Retinal pigment epithelial cell (primary cell): ENCODE data around the gene IQCE.

Source experiments
- DNase-seq: peaks from one replicate; pipeline ENCODE4 v3.0.0-alpha.2; 2010; ENCODE audit warnings: low read depth
- H3K4me3 ChIP-seq: 2 replicates; pipeline ENCODE4 v1.5.1; 2011; ENCODE audit warnings: mild to moderate bottlenecking, low read length, control low read depth, moderate library complexity
- TF ChIP-seq, protein P1 (sequence below): conservative IDR thresholded peaks from 2 replicates; pipeline ENCODE4 v1.5.1; 2011; ENCODE audit warnings: low read depth, low read length, control low read depth, inconsistent platforms

Gene IQCE

DNA sequence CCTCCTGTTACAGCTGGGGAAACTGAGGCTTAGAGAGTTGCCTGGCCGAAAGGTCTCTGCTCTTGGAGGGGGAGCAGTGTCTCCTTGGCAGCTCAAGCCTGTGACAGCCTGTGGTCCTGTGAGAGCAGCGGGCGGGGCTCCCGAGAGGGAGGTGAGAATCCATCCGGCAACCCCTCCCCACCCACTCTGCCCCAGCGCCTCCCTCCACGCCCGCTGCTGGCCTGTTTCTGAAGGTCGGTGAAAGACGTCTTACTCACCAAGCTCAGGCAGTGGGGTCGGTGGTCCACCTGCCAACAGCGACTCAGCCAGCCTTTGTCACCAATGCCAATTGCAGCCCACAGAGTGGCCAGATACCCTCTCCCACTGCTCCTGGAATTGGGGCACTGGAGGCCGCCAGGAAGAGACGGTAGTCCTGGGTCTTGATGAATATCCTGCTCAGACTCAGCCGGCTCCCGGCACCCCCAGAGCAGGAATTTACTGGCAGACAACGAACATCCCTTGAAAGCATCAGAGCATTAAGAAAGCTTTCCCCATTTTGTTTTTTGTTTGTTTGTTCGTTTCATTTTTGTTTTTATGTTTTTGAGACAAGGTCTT is 65.6 kb downstream of the IQCE start:
- DNase-seq = no peak
- TF ChIP-seq, protein P1, sequence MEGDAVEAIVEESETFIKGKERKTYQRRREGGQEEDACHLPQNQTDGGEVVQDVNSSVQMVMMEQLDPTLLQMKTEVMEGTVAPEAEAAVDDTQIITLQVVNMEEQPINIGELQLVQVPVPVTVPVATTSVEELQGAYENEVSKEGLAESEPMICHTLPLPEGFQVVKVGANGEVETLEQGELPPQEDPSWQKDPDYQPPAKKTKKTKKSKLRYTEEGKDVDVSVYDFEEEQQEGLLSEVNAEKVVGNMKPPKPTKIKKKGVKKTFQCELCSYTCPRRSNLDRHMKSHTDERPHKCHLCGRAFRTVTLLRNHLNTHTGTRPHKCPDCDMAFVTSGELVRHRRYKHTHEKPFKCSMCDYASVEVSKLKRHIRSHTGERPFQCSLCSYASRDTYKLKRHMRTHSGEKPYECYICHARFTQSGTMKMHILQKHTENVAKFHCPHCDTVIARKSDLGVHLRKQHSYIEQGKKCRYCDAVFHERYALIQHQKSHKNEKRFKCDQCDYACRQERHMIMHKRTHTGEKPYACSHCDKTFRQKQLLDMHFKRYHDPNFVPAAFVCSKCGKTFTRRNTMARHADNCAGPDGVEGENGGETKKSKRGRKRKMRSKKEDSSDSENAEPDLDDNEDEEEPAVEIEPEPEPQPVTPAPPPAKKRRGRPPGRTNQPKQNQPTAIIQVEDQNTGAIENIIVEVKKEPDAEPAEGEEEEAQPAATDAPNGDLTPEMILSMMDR = no peak
- no peak overlapping the region for H3K4me3 ChIP-seq

DNA sequence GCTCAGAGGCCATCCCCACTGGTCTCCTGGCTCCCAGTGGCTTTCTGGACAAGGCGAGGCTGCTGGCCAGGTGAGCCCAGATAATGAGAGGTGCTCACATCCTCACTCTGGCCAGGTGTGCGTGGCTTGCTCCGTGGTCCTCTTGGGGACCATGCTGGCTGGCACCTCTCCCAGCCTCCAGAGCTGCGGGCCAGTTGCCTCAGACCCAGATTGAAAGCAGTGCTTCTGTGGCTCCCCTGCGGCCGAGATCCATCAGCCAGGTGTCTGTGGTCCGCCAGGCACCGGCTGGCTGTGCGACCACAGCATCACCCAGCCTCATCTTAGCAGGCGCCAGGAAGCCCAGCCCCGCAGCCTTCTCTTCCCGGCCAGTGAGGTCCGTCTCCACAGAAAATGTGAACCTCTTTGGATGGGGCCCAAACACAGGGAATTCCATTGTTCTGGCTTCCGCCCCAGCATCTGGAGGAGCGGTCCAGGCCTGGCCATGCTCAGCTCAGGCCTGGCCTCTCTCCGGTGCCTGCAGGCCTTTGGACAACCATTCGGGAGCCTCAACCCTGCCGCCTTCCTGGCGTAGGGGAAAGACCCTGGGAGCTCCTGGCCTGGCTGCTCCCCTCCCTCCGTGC is 67.8 kb downstream of the IQCE start:
- no peak overlapping the region for H3K4me3 ChIP-seq

DNA sequence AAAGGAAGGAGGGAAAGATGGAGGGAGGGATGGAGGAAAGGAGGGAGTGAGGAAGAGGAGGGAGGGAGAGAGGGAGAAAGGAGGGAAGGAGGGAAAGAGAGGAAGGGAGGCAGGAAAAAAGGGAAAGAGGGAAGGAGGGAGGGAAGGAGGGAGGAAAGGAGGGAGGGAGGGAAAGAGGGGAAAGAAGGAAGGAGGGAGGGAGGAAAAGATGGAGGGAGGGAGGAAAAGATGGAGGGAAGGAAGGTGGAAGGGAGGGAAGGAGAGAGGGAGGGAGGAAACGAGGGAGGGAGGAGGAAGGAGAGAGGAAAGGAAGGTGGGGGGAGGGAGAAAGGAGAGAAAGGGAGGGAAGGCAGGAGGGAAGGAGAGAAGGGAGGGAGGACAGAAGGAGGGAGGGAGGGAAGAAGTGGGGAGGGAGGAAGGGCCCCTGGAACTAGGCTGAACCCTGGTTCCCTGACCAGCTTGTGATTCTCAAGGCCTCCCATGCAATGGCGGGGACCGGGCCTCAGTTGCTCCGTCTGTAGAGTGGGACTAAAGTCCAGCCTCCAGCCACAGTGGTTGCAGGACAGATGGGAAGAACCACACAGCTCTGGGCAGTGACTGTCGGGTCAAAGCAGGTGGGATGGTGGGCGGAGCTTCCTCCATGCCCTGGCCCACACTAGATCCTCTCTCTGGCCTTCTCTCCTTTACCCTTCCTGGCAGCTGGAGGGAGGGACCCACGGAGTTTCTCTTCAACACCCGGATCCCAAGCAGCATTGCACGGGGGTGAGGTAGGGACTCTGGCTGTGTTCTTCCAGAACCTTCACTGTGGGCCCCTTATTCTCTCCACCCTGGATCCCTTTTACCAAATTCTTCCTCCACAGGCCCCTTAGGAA is 68.7 kb downstream of the IQCE start:
- H3K4me3 ChIP-seq = no peak overlapping the region
- DNase-seq = no peak
- TF ChIP-seq, protein P1 = no peak

More for the DNA sequence above, 67.8 kb downstream of the IQCE start:
- TF ChIP-seq, protein P1 = no peak
- DNase-seq = no peak

DNA sequence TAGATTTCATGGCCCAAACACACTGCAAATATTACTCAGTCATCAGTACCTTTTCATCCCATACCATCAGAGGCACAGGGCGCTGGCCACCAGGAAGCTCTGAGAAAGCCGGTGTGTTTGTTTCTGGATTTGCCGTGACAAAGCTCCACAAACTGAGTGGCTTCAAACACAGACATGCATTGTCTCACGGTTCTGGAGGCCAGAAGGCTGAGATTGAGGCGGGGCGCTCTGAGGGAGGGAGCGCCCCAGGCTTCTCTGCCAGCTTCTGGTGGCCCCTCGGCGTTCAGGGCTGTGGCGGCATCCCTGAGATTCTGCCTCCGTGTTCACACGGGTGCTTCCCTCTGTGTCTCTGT is 69.3 kb downstream of the IQCE start:
- no peak for DNase-seq
- H3K4me3 ChIP-seq = no peak overlapping the region
- TF ChIP-seq, protein P1 = no peak

DNA sequence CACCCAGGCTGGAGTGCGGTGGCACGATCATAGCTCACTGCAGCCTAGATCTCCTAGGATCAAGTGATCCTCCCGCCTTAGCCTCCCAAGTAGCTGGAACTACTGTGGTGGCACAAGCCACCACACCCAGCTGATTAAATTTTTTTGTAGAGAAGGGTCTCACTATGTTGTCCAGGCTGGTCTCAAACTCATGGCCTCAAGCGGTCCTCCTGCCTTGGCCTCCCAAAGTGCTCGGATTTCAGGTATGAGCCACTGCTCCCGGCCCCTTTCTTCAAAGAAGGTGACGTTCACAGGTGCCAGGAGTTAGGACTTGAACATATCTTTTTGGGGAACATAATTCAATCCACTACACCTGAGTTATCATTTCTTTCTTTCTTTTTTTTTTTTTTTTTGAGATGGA is 70.1 kb downstream of the IQCE start:
- DNase-seq = no peak
- TF ChIP-seq, protein P1 = no peak
- no peak overlapping the region for H3K4me3 ChIP-seq

DNA sequence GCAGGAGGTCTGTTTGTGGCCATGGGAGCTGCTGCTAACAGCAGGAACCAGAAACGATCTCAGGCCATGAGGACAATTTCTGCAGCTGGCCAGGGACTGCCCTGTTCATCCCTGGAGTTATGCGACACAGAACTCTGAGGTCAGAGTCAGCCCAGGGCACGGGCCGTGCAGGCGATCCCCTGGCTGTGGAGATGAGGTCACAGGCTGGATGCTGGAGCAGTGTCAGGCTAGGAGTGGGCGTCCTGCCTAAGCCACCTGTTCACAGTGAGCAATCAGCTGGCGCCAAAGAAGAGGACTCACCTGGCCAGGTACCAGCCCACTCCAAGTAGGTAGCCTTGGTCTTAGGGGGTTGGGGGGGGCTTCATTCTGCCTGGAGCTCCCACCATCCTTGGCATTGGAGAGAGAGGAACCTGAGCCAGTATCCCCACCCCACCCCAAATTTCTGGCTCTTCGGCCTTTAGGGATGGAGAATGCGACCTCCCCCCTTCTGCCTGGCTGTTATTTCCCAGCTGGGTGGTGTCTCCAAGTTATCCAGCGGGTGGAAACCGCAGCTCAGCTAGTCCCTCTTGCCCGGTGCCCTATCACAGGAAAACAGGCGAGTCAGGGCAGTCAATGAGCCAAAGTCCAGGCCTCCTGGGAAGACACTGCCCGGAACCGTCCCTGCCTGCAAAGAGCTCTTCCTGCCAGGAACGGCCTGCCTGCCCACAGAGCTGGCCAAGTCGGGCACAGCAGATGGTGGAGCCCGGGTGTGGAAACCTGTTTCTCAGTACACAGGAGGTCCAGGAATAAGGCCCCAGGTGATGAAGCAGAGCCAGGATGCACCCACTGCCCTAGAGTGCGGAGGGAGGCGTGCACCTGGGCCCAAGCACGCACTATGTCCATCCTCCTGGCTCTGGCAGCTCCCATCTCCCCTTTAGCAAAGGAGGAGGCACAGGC is 71.2 kb downstream of the IQCE start:
- no peak overlapping the region for H3K4me3 ChIP-seq
- no peak for DNase-seq
- TF ChIP-seq, protein P1 = no peak
